Activated T-cell treated with anti-CD3 and anti-CD28 coated beads for 1 hour (primary cell): ENCODE results near the gene TGFBI.

Experiments
- DNase-seq: peaks from one replicate; pipeline ENCODE4 v3.0.0-alpha.2; 2020; ENCODE audit warnings: low read depth

The TGFBI gene

GRCh38 chr5:136094189-136094912 is 65.6 kb downstream of the TGFBI start:
- DNase-seq, result no peak

GRCh38 chr5:136094913-136095641 is 66.3 kb downstream of the TGFBI start:
- DNase-seq, result no peak

GRCh38 chr5:136098176-136098575 is 69.4 kb downstream of the TGFBI start:
- DNase-seq, result no peak

- DNase-seq, result no peak
These were observed 71.1 kb downstream of the TGFBI start for GRCh38 chr5:136099870-136100269.

- no peak for DNase-seq
These were observed 73.1 kb downstream of the TGFBI start for GRCh38 chr5:136101884-136102283.

GRCh38 chr5:136103118-136103517 is 74.3 kb downstream of the TGFBI start:
- no peak for DNase-seq

GRCh38 chr5:136104306-136104965 is 75.6 kb downstream of the TGFBI start:
- DNase-seq, result no peak

GRCh38 chr5:136106351-136107031 is 77.7 kb downstream of the TGFBI start:
- DNase-seq, result no peak

- no peak for DNase-seq
These were observed 79.4 kb downstream of the TGFBI start for GRCh38 chr5:136108180-136108611.

GRCh38 chr5:136108766-136109165 is 80.0 kb downstream of the TGFBI start:
- no peak for DNase-seq

GRCh38 chr5:136109453-136110135 is 80.8 kb downstream of the TGFBI start:
- no peak for DNase-seq
